HCT116 (cell line): Measurements from ENCODE around the gene TCF12. TPM values are rescaled to one million over a fixed set of nuclear protein-coding genes. Genes with fewer than 3 reads are reported as not detected.
"Not testable (repeated sequence)": the region's sequence is repeated elsewhere in the genome, so short reads cannot be mapped to it uniquely, and the experiment has no call there.

Source experiments
- ATAC-seq: fragments of 200-7000 bp; cut with Tn5 transposase; 2 replicates; pipeline ENCODE4 v1.9.1; 2020; ENCODE audit warnings: mild to moderate bottlenecking, moderate library complexity
- BruUV-seq: library from RNA; stranded (reverse); fragments of 400-500 nt; replicated peaks from 2 replicates; lab custom pipeline; 2021; lab: Mats Ljungman, UMichigan
- CTCF ChIA-PET: fragments of 300-600 bp; sonication (Branson Sonifier 250); formaldehyde crosslinking; loops from one replicate; lab custom pipeline; 2021; ENCODE audit warnings: antibody characterized with exemption; lab: Charles Lee
- POLR2A ChIA-PET: fragments of 300-600, 350-600 bp; sonication (Branson Sonifier 250); formaldehyde crosslinking; loops from one replicate; lab custom pipeline; 2021; ENCODE audit warnings: antibody characterized with exemption; lab: Charles Lee
- RAD21 ChIA-PET, 2 experiments: fragments of 300-600 bp; sonication (Branson Sonifier 250); formaldehyde crosslinking; loops; one replicate each; lab custom pipeline; 2023; ENCODE audit warnings: low total read pairs in 2 of 2; ENCODE audit not compliant: uncharacterized antibody in 2 of 2, unreplicated experiment in 2 of 2, low non-redundant PET in 1 of 2; lab: Charles Lee
- DNase-seq: peaks from one replicate; pipeline ENCODE4 v3.0.0-alpha.2; 2010; ENCODE audit warnings: low read depth, low spot score
- H2AFZ ChIP-seq: fragments of 200-600 bp; shearing (Covaris generic), sonication (generic); 2 replicates; pipeline ENCODE4 v1.6.1; 2017; ENCODE audit warnings: low read depth, mixed run types, mixed read lengths, antibody characterized with exemption, low read length; ENCODE audit not compliant: poor library complexity, severe bottlenecking
- H3K27ac ChIP-seq: 2 replicates; pipeline ENCODE4 v1.5.1; 2012; ENCODE audit warnings: low read depth, low read length
- H3K27me3 ChIP-seq: fragments of 200-600 bp; sonication (generic); 2 replicates; pipeline ENCODE4 v1.6.1; 2016; ENCODE audit warnings: mixed run types, low read length, mixed read lengths; ENCODE audit not compliant: insufficient read depth
- H3K36me3 ChIP-seq, 2 experiments: fragments of 200-500 bp in 1 of 2; fragments of 200-600 bp in 1 of 2; sonication (Bioruptor generic) in 1 of 2; sonication (generic) in 1 of 2; 2 replicates each; pipeline versions ENCODE4 v1.5.1 to v1.6.1; 2014 to 2016; ENCODE audit warnings: low read length in 2 of 2, inconsistent platforms in 1 of 2, mixed read lengths in 1 of 2, mixed run types in 1 of 2; ENCODE audit not compliant: insufficient read depth in 2 of 2, control insufficient read depth in 1 of 2
- H3K4me1 ChIP-seq, 2 experiments: fragments of 200-600 bp in 1 of 2; sonication (generic) in 1 of 2; 2 replicates each; pipeline versions ENCODE4 v1.5.1 to v1.6.1; 2012 to 2017; ENCODE audit warnings: low read length in 2 of 2, inconsistent platforms in 1 of 2, mild to moderate bottlenecking in 1 of 2, mixed read lengths in 1 of 2, mixed run types in 1 of 2, moderate library complexity in 1 of 2; ENCODE audit not compliant: insufficient read depth in 2 of 2, control insufficient read depth in 1 of 2
- H3K4me2 ChIP-seq: fragments of 200-600 bp; sonication (generic); 2 replicates; pipeline ENCODE4 v1.6.1; 2017; ENCODE audit warnings: mixed run types, low read length, mixed read lengths
- H3K4me3 ChIP-seq, 2 experiments: fragments of 200-600 bp in 1 of 2; sonication (generic) in 1 of 2; replicated peaks in 1 of 2; 2 replicates each; pipeline ENCODE4 v1.5.1; 2011 to 2016; ENCODE audit warnings: low read length in 2 of 2, control low read depth in 1 of 2, low read depth in 1 of 2, mild to moderate bottlenecking in 1 of 2, mixed read lengths in 1 of 2, mixed run types in 1 of 2
- H3K79me2 ChIP-seq: fragments of 200-600 bp; sonication (generic); 2 replicates; pipeline ENCODE4 v1.6.1; 2017; ENCODE audit warnings: mild to moderate bottlenecking, mixed run types, low read length, moderate library complexity, mixed read lengths; ENCODE audit not compliant: insufficient read depth
- H3K9ac ChIP-seq: fragments of 200-600 bp; sonication (generic); 2 replicates; pipeline ENCODE4 v1.6.1; 2016; ENCODE audit warnings: low read length, mixed read lengths
- H3K9me2 ChIP-seq: fragments of 200-600 bp; sonication (generic), shearing (Covaris generic); 2 replicates; pipeline ENCODE4 v1.6.1; 2017; ENCODE audit warnings: mixed run types, mild to moderate bottlenecking, moderate library complexity; ENCODE audit not compliant: insufficient read depth
- H3K9me3 ChIP-seq, 2 experiments: fragments of 200-500 bp in 1 of 2; fragments of 200-600 bp in 1 of 2; sonication (Bioruptor generic) in 1 of 2; sonication (generic) in 1 of 2; 2 replicates each; pipeline ENCODE4 v1.6.1; 2014 to 2017; ENCODE audit warnings: low read length in 2 of 2, mixed read lengths in 2 of 2, inconsistent platforms in 1 of 2, low read depth in 1 of 2, mild to moderate bottlenecking in 1 of 2, mixed run types in 1 of 2, moderate library complexity in 1 of 2; ENCODE audit not compliant: control insufficient read depth in 1 of 2, insufficient read depth in 1 of 2
- H4K20me1 ChIP-seq: fragments of 200-600 bp; sonication (generic), shearing (Covaris generic); 2 replicates; pipeline ENCODE4 v1.6.1; 2017; ENCODE audit warnings: mixed run types, mild to moderate bottlenecking, moderate library complexity; ENCODE audit not compliant: insufficient read depth
- FOSL1 ChIP-seq: IDR thresholded peaks from 2 replicates; pipeline ENCODE4 v1.6.1; 2012; ENCODE audit warnings: low read depth
- JUND ChIP-seq: IDR thresholded peaks from 2 replicates; pipeline ENCODE4 v1.6.1; 2012
- SIN3A ChIP-seq: IDR thresholded peaks from 2 replicates; pipeline ENCODE4 v1.6.1; 2012; ENCODE audit warnings: low read depth
- SP1 ChIP-seq: IDR thresholded peaks from 2 replicates; pipeline ENCODE4 v1.6.1; 2012; ENCODE audit warnings: low read depth
- YY1 ChIP-seq: IDR thresholded peaks from 2 replicates; pipeline ENCODE4 v1.6.1; 2011; ENCODE audit warnings: low read length, low read depth, moderate library complexity, mild to moderate bottlenecking; ENCODE audit not compliant: insufficient replicate concordance; ENCODE audit errors: extremely low read depth
- ZFX ChIP-seq: fragments of 450-650 bp; IDR thresholded peaks from 2 replicates; pipeline ENCODE4 v1.6.1; 2017
- intact Hi-C: fragments of 100-400 bp; cut with micrococcal nuclease; formaldehyde crosslinking; loops from 2 replicates; pipeline ENCODE4 v1.10.0; 2022
- total RNA-seq: library from RNA; stranded (reverse); gene quantifications from one replicate; pipeline ENCODE4 v1.2.1, GENCODE V29; 2021; ENCODE audit not compliant: unreplicated experiment
- TF ChIP-seq, protein P1 (sequence below): IDR thresholded peaks from 2 replicates; pipeline ENCODE4 v1.6.1; 2012; ENCODE audit warnings: low read depth

TCF12 gene
- total RNA-seq, 1 experiment from 2014 or later = 71.6 TPM

GRCh38 chr15:57005244-57005643 is 86.8 kb downstream of the TCF12 start (continued):
- TF ChIP-seq, protein P1, sequence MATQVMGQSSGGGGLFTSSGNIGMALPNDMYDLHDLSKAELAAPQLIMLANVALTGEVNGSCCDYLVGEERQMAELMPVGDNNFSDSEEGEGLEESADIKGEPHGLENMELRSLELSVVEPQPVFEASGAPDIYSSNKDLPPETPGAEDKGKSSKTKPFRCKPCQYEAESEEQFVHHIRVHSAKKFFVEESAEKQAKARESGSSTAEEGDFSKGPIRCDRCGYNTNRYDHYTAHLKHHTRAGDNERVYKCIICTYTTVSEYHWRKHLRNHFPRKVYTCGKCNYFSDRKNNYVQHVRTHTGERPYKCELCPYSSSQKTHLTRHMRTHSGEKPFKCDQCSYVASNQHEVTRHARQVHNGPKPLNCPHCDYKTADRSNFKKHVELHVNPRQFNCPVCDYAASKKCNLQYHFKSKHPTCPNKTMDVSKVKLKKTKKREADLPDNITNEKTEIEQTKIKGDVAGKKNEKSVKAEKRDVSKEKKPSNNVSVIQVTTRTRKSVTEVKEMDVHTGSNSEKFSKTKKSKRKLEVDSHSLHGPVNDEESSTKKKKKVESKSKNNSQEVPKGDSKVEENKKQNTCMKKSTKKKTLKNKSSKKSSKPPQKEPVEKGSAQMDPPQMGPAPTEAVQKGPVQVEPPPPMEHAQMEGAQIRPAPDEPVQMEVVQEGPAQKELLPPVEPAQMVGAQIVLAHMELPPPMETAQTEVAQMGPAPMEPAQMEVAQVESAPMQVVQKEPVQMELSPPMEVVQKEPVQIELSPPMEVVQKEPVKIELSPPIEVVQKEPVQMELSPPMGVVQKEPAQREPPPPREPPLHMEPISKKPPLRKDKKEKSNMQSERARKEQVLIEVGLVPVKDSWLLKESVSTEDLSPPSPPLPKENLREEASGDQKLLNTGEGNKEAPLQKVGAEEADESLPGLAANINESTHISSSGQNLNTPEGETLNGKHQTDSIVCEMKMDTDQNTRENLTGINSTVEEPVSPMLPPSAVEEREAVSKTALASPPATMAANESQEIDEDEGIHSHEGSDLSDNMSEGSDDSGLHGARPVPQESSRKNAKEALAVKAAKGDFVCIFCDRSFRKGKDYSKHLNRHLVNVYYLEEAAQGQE = no peak
- TF ChIP-seq FOSL1 (no peak), YY1 (no peak), SIN3A (no peak), SP1 (no peak), JUND (no peak), ZFX (no peak)

- DNase-seq, H2AFZ ChIP-seq, H3K4me2 ChIP-seq, H3K9me2 ChIP-seq, CTCF ChIA-PET, intact Hi-C loops, H4K20me1 ChIP-seq, H3K27ac ChIP-seq, H3K9me3 ChIP-seq, H3K4me3 ChIP-seq, ATAC-seq, H3K36me3 ChIP-seq, H3K9ac ChIP-seq, H3K27me3 ChIP-seq, BruUV-seq, H3K4me1 ChIP-seq: not testable (repeated sequence)
- RAD21 ChIA-PET = interaction anchor here in 1 of 2 experiments (0.7 kb wide), 1 partner anchor 112 kb away, joined by 10 read pairs; no protein-coding TSS in a partner anchor
- POLR2A ChIA-PET = interaction anchor here (0.6 kb wide), 1 partner anchor 80 kb away, joined by 3 read pairs; no protein-coding TSS in a partner anchor
- peaks cover 26% of the 10 kb centered on the region for H3K79me2 ChIP-seq
Observed at GRCh38 chr15:57007797-57008196, 89.4 kb downstream of the TCF12 start.
